Keratinocyte (primary cell): ENCODE measurements around the gene NEK9. TPM values are rescaled to one million over a fixed set of nuclear protein-coding genes. Genes with fewer than 3 reads are reported as not detected.

ENCODE experiments used
- DNase-seq: peaks from one replicate; pipeline ENCODE4 v3.0.0-alpha.2; 2011; ENCODE audit warnings: low read depth, missing footprints, low spot score
- FAIRE-seq: peaks from 2 replicates; lab custom pipeline; 2011; peaks lifted over from hg19 to GRCh38; lab: Jason Lieb, UNC
- H2AFZ ChIP-seq: 2 replicates; pipeline ENCODE4 v1.6.0; 2012; ENCODE audit warnings: low read length, control low read depth, inconsistent platforms; ENCODE audit not compliant: control insufficient read depth
- H3K27ac ChIP-seq: 2 replicates; pipeline ENCODE4 v1.5.1; 2011; ENCODE audit warnings: low read length; ENCODE audit not compliant: control insufficient read depth, insufficient read depth
- H3K27me3 ChIP-seq: 3 replicates; pipeline ENCODE4 v1.6.0; 2011; ENCODE audit warnings: low read length; ENCODE audit not compliant: control insufficient read depth, insufficient read depth; ENCODE audit errors: extremely low read depth
- H3K36me3 ChIP-seq, 2 experiments: 2 replicates in 1 of 2; 3 replicates in 1 of 2; pipeline ENCODE4 v1.5.1; 2011; ENCODE audit warnings: low read length in 2 of 2, mild to moderate bottlenecking in 1 of 2; ENCODE audit not compliant: control insufficient read depth in 2 of 2, insufficient read depth in 2 of 2; ENCODE audit errors: extremely low read depth in 1 of 2
- H3K4me1 ChIP-seq: 3 replicates; pipeline ENCODE4 v1.5.1; 2011; ENCODE audit warnings: low read length; ENCODE audit not compliant: control insufficient read depth, insufficient read depth; ENCODE audit errors: extremely low read depth
- H3K4me2 ChIP-seq: 3 replicates; pipeline ENCODE4 v1.6.0; 2011; ENCODE audit warnings: low read depth, low read length; ENCODE audit not compliant: control insufficient read depth, insufficient read depth; ENCODE audit errors: extremely low read depth
- H3K4me3 ChIP-seq, 3 experiments: fragments of 200-600 bp in 1 of 3; sonication (generic) in 1 of 3; 2 replicates in 2 of 3; 3 replicates in 1 of 3; pipeline ENCODE4 v1.5.1; 2011 to 2016; ENCODE audit warnings: low read length in 3 of 3, mild to moderate bottlenecking in 3 of 3, control low read depth in 2 of 3, inconsistent platforms in 1 of 3, low read depth in 1 of 3, mixed read lengths in 1 of 3, mixed run types in 1 of 3, moderate library complexity in 1 of 3; ENCODE audit not compliant: control insufficient read depth in 2 of 3, insufficient read depth in 2 of 3; ENCODE audit errors: extremely low read depth in 1 of 3
- H3K79me2 ChIP-seq: 2 replicates; pipeline ENCODE4 v1.6.0; 2012; ENCODE audit warnings: low read length; ENCODE audit not compliant: control insufficient read depth, insufficient read depth
- H3K9ac ChIP-seq: 3 replicates; pipeline ENCODE4 v1.6.0; 2011; ENCODE audit warnings: low read length; ENCODE audit not compliant: control insufficient read depth, insufficient read depth; ENCODE audit errors: extremely low read depth
- H3K9me1 ChIP-seq: 3 replicates; pipeline ENCODE4 v1.6.0; 2011; ENCODE audit warnings: low read length; ENCODE audit not compliant: control insufficient read depth, insufficient read depth; ENCODE audit errors: extremely low read depth
- H3K9me3 ChIP-seq: 2 replicates; pipeline ENCODE4 v1.5.1; 2012; ENCODE audit warnings: low read depth, low read length; ENCODE audit not compliant: control insufficient read depth
- H4K20me1 ChIP-seq: 3 replicates; pipeline ENCODE4 v1.6.0; 2011; ENCODE audit warnings: low read length; ENCODE audit not compliant: control insufficient read depth, insufficient read depth; ENCODE audit errors: extremely low read depth
- EZH2 ChIP-seq: IDR thresholded peaks from one replicate; pipeline ENCODE4 v1.6.1; 2012; ENCODE audit warnings: inconsistent platforms, mild to moderate bottlenecking, low read length, moderate library complexity
- dilution Hi-C: fragments of 300-500 bp; cut with MboI; formaldehyde crosslinking; loops from one replicate; pipeline ENCODE4 v1.7.0; 2020; ENCODE audit warnings: low sequenced_read_pairs; ENCODE audit not compliant: extremely low pct_ligation_motif_present
- polyA plus RNA-seq, 5 experiments: library from polyadenylated mRNA; depleted of rRNA in 3 of 5; stranded (reverse) in 3 of 5; stranded (forward) in 1 of 5; unstranded in 1 of 5; fragments of >200 nt; gene quantifications; 1 replicate in 1 of 5; 2 replicates in 3 of 5; 3 replicates in 1 of 5; pipeline versions ENCODE4 v1.2.1 to v1.2.3, GENCODE V29; 2011 to 2012; ENCODE audit warnings: missing spikeins in 2 of 5, low read depth in 1 of 5, low replicate concordance in 1 of 5
- TF ChIP-seq, protein P1 (sequence below), 3 experiments: IDR thresholded peaks in 1 of 3; conservative IDR thresholded peaks in 1 of 3; optimal IDR thresholded peaks in 1 of 3; 2 replicates in 2 of 3; 3 replicates in 1 of 3; pipeline versions ENCODE3 to v1.5.1; 2011; ENCODE audit warnings: low read length in 3 of 3, mild to moderate bottlenecking in 3 of 3, moderate library complexity in 2 of 3, control low read depth in 1 of 3, inconsistent platforms in 1 of 3; ENCODE audit not compliant: insufficient read depth in 2 of 3; ENCODE audit errors: extremely low read depth in 1 of 3

NEK9 gene
- polyA plus RNA-seq, 1 donor (not counting 4 experiments of a cell fraction or from before 2014, with no cell fraction given) = 43.7 TPM

DNA sequence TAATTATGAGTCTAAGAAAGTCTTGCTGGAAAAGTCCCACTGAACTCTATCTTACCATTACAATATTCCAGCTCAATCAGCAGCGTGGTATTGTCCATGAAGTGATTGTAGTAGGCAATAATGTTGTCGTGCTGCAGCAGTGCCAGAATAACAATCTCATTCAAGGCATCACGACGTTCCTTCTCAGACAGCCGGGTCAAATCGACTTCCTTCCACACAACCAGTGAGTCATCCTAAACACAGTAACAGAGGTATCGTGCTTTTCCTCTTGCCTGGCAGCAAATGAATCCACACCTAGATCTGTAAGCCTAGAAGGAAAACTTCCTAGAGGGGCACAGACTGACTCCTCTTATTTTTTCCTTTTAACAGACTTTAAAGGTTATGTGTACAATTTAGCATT, 2.9 kb downstream of the NEK9 start:
- Histone ChIP-seq H3K4me2 (peak overlapping the region; percentile 66), H3K4me1 (peaks cover 32% of the 10 kb centered on the region), H3K4me3 (no peak overlapping the region), H3K9me1 (no peaks in the 10 kb centered on the region), H3K9ac (peak overlapping the region; percentile 23), H3K36me3 (peaks cover 6 to 12% of the 10 kb centered on the region in 2 experiments), H3K27ac (peak overlapping the region; percentile 65), H2AFZ (peak overlapping the region; percentile 67), H3K9me3 (no peaks in the 10 kb centered on the region), H3K79me2 (peaks cover 16% of the 10 kb centered on the region), H3K27me3 (no peaks in the 10 kb centered on the region), H4K20me1 (no peaks in the 10 kb centered on the region)
- no peak for TF ChIP-seq EZH2
- TF ChIP-seq, protein P1, sequence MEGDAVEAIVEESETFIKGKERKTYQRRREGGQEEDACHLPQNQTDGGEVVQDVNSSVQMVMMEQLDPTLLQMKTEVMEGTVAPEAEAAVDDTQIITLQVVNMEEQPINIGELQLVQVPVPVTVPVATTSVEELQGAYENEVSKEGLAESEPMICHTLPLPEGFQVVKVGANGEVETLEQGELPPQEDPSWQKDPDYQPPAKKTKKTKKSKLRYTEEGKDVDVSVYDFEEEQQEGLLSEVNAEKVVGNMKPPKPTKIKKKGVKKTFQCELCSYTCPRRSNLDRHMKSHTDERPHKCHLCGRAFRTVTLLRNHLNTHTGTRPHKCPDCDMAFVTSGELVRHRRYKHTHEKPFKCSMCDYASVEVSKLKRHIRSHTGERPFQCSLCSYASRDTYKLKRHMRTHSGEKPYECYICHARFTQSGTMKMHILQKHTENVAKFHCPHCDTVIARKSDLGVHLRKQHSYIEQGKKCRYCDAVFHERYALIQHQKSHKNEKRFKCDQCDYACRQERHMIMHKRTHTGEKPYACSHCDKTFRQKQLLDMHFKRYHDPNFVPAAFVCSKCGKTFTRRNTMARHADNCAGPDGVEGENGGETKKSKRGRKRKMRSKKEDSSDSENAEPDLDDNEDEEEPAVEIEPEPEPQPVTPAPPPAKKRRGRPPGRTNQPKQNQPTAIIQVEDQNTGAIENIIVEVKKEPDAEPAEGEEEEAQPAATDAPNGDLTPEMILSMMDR (optimal IDR thresholded peaks at IDR 0.05 in 1 of 3, IDR thresholded peaks at IDR 0.05 in 1 of 3, conservative IDR thresholded peaks at IDR 0.05 in 1 of 3; ENCODE audit: extremely low read depth in 1 of 3, insufficient read depth in 2 of 3, low read length in 3 of 3) = no peak
- dilution Hi-C loops = no loop called here
- FAIRE-seq = peak; percentile 88
- peak; percentile 38 for DNase-seq

DNA sequence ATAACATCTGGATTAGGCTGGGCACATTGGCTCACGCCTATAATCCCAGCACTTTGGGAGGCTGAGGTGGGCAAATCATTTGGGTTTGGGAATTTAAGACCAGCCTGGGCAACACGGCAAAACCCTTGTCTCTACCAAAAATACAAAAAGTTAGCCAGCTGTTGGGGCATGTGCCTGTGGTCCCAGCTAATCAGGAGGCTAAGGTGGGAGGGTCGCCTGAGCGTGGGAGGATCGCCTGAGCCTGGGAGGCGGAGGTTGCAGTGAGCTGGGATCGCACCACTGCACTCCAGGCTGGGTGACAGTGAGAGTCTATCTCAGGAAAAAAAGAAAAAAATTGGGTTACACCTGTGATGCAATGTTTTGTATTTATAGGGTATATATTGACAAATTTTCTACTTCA, 5.3 kb downstream of the NEK9 start:
- Histone ChIP-seq H3K9ac (no peak overlapping the region), H3K27ac (no peak overlapping the region), H3K4me1 (peaks cover 26% of the 10 kb centered on the region), H3K4me2 (no peak overlapping the region), H4K20me1 (no peaks in the 10 kb centered on the region), H3K79me2 (peaks cover 8% of the 10 kb centered on the region), H3K9me1 (no peaks in the 10 kb centered on the region), H3K27me3 (no peaks in the 10 kb centered on the region), H3K36me3 (peaks cover 2 to 13% of the 10 kb centered on the region in 2 experiments), H2AFZ (no peak overlapping the region), H3K9me3 (no peaks in the 10 kb centered on the region), H3K4me3 (no peak overlapping the region)
- dilution Hi-C loops = no loop called here
- FAIRE-seq (no peak), DNase-seq (no peak)
- TF ChIP-seq, protein P1 (optimal IDR thresholded peaks at IDR 0.05 in 1 of 3, IDR thresholded peaks at IDR 0.05 in 1 of 3, conservative IDR thresholded peaks at IDR 0.05 in 1 of 3; ENCODE audit: extremely low read depth in 1 of 3, insufficient read depth in 2 of 3, low read length in 3 of 3) = no peak
- no peak for TF ChIP-seq EZH2
